Measurements from ENCODE around the gene REEP6.

GRCh38 chr19:1470305-1471009, 20.5 kb upstream of the REEP6 start:
- TF ChIP-seq, protein P1, sequence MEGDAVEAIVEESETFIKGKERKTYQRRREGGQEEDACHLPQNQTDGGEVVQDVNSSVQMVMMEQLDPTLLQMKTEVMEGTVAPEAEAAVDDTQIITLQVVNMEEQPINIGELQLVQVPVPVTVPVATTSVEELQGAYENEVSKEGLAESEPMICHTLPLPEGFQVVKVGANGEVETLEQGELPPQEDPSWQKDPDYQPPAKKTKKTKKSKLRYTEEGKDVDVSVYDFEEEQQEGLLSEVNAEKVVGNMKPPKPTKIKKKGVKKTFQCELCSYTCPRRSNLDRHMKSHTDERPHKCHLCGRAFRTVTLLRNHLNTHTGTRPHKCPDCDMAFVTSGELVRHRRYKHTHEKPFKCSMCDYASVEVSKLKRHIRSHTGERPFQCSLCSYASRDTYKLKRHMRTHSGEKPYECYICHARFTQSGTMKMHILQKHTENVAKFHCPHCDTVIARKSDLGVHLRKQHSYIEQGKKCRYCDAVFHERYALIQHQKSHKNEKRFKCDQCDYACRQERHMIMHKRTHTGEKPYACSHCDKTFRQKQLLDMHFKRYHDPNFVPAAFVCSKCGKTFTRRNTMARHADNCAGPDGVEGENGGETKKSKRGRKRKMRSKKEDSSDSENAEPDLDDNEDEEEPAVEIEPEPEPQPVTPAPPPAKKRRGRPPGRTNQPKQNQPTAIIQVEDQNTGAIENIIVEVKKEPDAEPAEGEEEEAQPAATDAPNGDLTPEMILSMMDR (IDR thresholded peaks at IDR 0.05) = no peak
- TF ChIP-seq EZH2 (IDR thresholded peaks at IDR 0.05) = peak; percentile 89
